ENCODE results near the gene PIP5K1C.
"Not testable (repeated sequence)": the region's sequence is repeated elsewhere in the genome, so short reads cannot be mapped to it uniquely, and the experiment has no call there.

Gene PIP5K1C

GRCh38 chr19:3628766-3629165 is 71.5 kb downstream of the PIP5K1C start:
- not testable (repeated sequence) for DNase-seq (ENCODE audit: low read depth, low spot score)

DNA sequence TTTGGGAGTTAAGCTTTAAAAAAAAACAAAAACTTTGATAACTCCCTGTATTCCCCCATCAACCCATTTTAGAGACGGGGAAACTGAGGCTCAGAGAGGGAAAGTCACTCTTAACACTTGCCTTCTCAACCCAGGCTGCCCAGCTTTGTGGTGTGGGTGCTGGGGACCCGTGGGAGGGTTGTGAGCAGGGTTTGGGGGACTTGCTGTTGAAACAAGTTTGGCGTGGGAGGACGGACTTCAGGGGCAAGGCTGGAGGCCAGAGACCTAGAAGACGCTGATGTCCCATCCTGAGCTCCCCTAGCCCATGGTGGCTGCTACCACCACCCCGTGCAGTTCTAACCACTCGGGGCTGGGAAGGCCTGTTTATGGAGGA is 72.9 kb downstream of the PIP5K1C start:
- DNase-seq (ENCODE audit: low read depth, low spot score) = no peak

- peak; percentile 92 for DNase-seq (ENCODE audit: low read depth, low spot score)
These were observed 73.6 kb downstream of the PIP5K1C start, which contains the start of gene CACTIN for GRCh38 chr19:3626473-3627350. CACTIN (minus strand) TSS chr19:3626790; CDS start chr19:3626762, 28 bp downstream.

GRCh38 chr19:3625996-3626472 is 74.2 kb downstream of the PIP5K1C start:
- no peak for DNase-seq (ENCODE audit: low read depth, low spot score)

DNA sequence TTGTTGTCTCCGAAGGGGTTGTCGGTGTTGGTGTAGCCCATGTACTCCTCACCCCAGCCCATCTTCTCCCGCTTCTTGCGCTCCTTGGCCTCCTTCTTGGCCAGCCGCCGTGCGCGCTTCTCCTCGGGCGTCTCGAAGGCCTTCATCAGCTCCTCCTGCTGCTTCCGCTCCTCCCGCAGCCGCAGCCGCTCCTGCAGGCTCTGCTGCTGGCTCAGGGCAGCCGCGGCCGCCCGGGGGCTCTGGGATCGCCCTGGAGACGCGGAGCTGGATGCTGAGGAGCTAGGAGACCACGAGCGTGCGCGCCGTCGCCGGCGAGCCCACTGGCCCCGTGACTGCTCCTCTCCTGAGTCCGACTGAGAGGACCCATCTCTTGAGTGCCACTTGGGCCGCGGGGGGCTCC is 76.6 kb downstream of the PIP5K1C start:
- DNase-seq (ENCODE audit: low read depth, low spot score) = no peak

DNA sequence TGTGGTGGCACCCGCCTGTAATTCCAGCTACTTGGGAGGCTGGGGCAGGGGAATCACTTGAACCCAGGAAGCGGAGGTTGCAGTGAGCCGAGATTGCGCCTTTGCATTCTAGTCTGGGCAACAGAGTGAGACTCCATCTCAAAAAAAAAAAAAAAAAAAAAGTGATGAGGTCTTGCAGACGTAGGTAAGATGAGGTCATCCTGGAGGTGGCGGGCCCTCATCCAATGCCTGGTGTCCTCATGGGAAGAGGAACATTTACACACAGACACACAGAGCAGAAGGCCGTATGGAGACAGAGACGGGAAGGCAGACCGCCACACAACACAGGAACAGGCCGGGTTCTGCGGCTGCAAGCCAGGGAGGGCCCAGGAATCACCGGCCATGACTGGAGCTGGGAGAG is 78.0 kb downstream of the PIP5K1C start:
- no peak for DNase-seq (ENCODE audit: low read depth, low spot score)

DNA sequence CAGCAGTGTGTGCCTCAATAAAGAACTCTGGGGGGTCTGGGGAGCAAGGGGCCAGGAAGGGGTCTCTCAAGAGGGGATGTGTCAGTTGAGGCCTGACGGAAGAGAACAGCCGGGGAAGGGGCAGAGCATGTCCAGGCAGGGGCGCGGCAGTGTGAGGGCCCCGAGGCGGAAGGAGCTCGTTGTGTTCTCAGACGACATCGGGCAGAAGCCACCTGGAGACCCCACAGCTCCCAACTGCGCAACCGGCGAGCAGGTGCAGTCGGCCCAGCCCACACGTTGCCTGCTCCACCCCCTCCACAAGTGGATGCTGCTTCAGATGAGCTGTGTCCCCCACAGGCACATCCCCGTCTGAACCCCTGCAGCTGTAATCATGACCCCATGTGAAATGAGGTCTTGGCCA is 78.6 kb downstream of the PIP5K1C start:
- DNase-seq (ENCODE audit: low read depth, low spot score) = no peak

GRCh38 chr19:3620817-3621547 is 79.3 kb downstream of the PIP5K1C start:
- no peak for DNase-seq (ENCODE audit: low read depth, low spot score)

- no peak for DNase-seq (ENCODE audit: low read depth, low spot score)
These were observed 80.0 kb downstream of the PIP5K1C start for GRCh38 chr19:3620145-3620816.

GRCh38 chr19:3619631-3620012 is 80.6 kb downstream of the PIP5K1C start:
- DNase-seq (ENCODE audit: low read depth, low spot score) = no peak

DNA sequence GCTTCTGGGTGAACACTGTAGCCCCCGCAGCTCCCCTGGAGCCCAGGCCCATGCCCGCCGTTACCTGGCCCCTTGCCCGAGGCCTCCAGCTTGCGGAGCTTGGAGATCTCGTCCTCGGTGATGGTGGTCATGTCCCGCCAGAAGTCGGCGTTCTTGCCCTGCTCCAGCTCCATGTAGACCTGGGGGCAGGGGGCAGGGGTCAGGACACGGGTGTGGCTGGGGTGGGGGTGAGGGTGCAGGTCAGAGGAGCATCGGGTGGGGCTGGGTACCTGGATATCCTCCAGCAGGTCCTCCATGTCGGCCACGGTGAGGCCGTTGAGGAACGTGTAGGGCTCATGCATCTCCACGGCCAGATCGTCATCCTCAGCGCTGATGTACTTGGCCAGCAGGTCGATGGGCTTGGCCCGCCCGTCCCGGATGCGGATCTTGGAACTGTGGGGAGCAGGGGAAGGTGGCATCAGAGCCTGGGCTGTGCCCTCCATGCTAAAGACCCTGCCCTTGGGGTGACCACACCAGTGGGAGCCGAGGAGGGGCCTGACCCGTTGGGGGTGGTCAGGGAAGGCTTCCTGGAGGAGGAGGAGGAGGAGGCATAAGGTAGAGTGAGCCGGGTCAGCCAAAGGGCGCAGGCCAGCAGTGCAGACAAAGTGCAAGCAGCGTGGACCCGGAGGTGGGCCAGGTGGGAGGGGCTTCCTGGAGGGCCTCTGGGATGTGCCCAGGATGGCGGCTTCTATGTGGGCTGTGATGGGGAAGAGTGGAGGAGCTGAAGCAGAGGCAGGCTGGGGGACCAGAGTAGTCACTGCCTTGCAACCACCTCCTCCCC is 81.2 kb downstream of the PIP5K1C start:
- no peak for DNase-seq (ENCODE audit: low read depth, low spot score)

DNA sequence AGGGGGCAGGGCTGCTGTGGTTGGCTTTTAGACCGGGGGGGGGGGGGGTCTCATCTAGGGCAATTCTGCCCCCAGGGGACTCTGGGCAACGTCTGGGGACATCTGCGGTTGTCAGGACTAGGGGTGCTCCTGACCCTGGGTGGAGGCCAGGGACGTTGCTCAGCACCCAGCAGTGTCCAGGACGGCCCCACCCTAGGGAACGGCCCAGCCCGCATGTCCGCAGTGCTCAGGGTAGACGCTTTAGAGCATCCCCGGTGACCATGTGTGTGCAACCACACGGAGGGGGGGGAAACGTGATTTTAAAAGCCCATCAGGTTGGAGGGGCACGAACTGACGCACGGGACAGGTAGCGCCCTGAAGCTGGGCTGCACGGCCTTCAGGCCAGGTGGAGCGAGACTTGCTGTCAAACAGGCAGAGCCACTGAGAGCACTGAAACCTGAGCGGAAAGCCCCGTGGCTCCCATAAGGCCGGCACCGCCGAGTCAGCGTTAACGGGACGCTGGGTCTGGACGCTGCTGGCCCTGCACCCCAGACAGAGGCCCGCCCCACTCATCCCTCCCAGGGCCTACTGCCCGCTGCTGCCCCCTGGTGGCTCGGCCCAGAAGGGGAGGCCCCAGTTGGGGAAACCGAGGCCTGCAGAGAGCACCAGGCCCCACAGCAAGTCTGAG is 82.0 kb downstream of the PIP5K1C start:
- DNase-seq (ENCODE audit: low read depth, low spot score) = no peak

DNA sequence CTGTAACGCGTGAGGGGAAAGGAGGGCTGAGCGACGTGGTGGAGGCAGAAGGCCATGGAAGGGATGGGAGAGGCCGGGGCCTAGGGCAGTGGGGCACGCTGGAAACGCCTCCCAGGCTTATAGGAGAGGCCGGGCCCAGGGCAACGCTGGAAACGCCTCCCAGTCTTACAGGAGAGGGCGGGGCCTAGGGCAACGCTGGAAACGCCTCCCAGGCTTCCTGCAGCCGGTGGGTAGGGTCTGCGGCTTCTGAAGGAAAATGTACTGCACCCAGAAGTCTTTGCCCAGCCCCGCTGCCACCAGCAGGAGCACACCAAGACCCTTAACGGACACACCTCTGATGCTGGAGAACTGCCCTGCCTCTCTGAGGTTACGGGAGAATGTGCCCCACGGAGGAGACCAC is 82.8 kb downstream of the PIP5K1C start:
- DNase-seq (ENCODE audit: low read depth, low spot score) = no peak

GRCh38 chr19:3615524-3616135 is 84.6 kb downstream of the PIP5K1C start:
- DNase-seq (ENCODE audit: low read depth, low spot score) = no peak

DNA sequence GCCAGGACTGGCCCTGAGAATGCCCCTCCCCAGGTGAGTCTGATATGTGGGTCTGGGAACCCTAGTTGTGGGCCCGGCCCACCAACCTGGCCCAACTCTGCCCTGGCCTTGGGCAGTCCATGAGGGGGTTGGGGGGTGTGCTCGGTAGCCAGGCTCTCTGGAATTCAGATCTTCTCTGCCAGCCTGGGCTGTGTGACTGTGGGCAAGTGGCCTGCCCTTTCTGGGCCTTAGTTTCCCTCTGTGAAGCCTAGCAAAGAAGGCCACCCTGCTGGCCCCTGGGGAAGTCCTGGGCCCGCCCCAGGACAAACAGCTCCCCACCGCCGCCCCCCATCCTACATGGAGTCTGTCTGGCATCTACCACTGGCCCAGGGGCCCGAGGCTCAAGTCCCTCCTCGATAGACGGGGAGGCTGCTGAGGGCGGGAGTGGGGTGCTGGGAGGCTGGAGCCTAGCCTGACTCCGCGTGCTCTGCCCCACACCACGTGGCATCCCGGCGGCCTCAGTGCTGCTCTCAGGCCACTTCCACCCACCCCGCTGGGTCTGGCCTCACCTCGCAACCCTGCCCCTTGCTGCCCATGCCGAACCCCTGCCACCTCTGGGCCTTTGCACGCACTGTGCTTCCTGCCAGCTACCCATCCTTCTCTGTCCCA is 85.3 kb downstream of the PIP5K1C start:
- no peak for DNase-seq (ENCODE audit: low read depth, low spot score)

DNA sequence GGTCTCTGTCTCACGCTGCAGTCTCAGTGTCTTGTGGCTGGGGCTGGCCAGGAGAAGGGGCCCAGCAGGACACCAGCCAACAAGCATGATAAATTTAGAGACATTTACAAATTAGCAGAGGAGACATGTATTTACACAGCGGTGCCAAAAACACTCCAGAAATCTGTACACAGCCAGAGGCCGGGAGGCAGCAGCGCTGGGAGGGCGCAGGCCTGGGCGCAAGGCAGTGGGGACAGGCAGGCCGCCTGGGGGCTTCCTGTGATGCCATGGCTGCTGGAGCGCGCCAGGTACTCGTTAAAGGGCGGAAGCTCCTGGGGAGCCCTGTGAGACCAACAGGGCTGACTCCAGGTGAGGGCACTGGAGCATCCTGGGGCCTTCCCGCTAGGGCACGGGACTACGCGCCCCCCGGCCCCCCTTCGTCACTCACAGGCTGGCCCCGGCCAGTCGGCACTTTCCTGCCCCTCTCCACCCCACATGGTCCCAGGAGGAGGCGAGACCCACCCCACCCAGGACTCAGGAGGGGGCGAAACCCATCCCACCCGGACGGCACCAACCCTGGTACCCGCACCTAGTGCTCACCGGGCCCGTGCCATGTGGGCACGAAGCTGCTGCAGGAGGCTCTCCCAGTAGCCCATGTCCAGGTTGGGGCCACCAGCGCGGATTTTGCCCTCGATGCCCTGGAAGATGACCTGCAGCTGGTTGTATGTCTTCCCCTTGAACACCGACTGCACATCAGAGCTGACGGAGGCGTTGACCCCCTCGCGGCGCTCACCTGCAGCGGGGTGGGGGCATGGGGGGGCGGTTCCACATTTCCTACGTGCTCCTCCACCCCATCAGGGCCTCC is 86.2 kb downstream of the PIP5K1C start:
- no peak for DNase-seq (ENCODE audit: low read depth, low spot score)

DNA sequence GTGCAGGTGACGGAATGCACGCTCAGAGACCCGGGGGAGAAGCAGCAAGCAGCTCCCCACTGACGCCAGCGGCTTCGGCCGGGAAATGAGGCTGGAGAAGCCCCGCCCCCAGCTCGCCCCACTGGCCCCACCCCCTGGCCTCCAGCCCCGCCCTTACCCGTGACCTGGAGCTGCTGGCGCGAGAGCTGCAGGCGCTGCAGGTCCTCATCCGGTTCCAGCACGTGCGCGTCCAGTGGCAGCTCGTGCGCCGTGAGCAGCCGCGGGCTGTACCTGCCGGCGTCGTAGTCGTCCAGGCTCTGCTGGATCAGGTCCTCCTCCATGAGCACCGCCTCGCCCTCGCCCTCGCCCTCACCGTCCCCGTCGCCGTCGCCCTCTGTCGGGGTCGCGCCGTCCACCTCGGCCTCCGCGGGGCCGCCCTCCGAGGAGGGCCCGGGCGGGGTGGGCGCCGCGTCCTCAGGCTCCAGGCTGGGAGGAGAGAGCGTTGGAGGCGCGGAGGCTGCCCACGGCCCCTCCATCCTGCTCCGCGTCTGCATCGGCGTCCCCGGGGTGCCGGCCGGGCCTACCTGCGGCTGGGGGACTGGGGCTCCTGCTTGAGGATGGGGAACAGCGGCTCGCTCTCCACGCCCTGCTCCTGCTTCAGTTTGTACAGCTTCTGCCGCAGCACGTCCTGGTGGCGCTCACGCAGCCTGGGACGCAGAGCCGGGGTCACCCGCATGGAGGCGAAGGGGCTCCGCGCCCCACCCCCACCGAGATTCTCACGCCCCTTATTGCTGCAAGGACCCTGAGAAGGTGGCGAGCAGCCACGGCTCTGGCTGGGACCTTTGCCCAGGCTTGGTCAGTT is 87.1 kb downstream of the PIP5K1C start:
- no peak for DNase-seq (ENCODE audit: low read depth, low spot score)

- DNase-seq (ENCODE audit: low read depth, low spot score) = no peak
These were observed 87.9 kb downstream of the PIP5K1C start for GRCh38 chr19:3612330-3612729.

All from smooth muscle cell of the brain vasculature (primary cell).